HTERT RPE-1 (cell line): ENCODE data around the gene SPHK1.

ENCODE experiments used
- in situ Hi-C: fragments of 300-500 bp; cut with MboI; formaldehyde crosslinking; loops from 4 replicates; pipeline ENCODE4 v1.14.3; 2020; ENCODE audit warnings: low sequenced_read_pairs

Gene SPHK1

DNA sequence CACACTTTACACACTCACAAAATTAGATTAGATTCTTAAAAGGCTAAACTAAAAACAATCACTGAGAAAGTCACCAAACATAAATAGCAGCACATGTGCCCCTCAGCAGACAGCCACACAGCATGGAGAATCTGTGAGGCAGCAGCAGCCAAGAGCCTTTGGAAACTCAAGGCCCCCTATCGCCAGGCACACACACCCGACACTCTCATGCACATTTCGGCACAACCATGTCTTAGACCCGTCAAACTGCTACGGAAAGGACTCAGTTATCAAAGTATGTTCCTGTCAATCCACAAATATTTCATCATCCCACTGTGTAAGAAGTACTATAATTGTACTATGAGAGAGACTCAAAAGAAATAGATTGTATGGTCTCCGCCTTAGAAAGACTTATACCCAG, 47.6 kb downstream of the SPHK1 start:
- in situ Hi-C loops: no loop called here

GRCh38 chr17:76432712-76433336, 48.4 kb downstream of the SPHK1 start:
- in situ Hi-C loops: no loop called here

DNA sequence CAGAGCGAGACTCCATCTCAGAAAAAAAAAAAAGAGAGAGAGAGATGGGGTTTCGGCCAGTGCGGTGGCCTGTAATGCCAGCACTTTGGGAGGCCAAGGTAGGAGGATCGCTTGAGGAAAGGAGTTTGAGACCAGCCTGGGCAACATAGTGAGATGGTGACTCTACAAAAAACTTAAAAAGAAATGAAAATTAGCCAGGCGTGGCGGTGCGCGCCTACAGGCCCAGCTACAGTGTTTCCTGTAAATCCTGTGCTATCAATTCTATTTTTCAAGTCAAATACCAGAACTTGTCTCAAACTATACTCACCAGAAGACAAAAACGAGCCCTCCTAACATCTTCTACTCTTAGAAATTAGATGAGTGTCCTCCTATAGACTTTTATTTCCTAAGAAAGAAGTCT, 49.3 kb downstream of the SPHK1 start:
- in situ Hi-C loops: no loop called here

- in situ Hi-C loops: no loop called here
These were observed 50.5 kb downstream of the SPHK1 start for GRCh38 chr17:76434870-76435269.

GRCh38 chr17:76435751-76436150, 51.3 kb downstream of the SPHK1 start:
- in situ Hi-C loops: no loop called here
